ENCODE data around the gene ATOH7. TPM values are rescaled to one million over a fixed set of nuclear protein-coding genes. Genes with fewer than 3 reads are reported as not detected.

The ATOH7 gene
- polyA plus RNA-seq, 1 of the 3 experiments (the other 2 are of a cell fraction) = 0.12 TPM

GRCh38 chr10:68238371-68238770 is 6.5 kb upstream of the ATOH7 start (continued):
- TF ChIP-seq IRF3 (IDR thresholded peaks at IDR 0.05; ENCODE audit: low read depth, low read length) (no peak), TCF12 (IDR thresholded peaks at IDR 0.05) (no peak), CTCF (IDR thresholded peaks at IDR 0.05) (no peak), FOXJ3 (CRISPR knock-in tag; IDR thresholded peaks at IDR 0.05) (no peak), PBX3 (IDR thresholded peaks at IDR 0.05) (no peak), REST (IDR thresholded peaks at IDR 0.05; ENCODE audit: low read depth, low read length) (no peak)

- no peak for DNase-seq
- Histone ChIP-seq H2AFZ (ENCODE audit: low read depth) (no peak overlapping the region), H3K4me2 (no peak overlapping the region), H3K27ac (ENCODE audit: low read depth in 2 of 2, low read length in 1 of 2) (no peak overlapping the region), H3F3A (replicated peaks; ENCODE audit: insufficient read depth) (peaks cover 3% of the 10 kb centered on the region), H3K4me3 (ENCODE audit: low read depth in 2 of 2, low read length in 1 of 2) (no peak overlapping the region), H3K36me3 (replicated peaks in 1 of 2; ENCODE audit: control insufficient read depth in 1 of 2, insufficient read depth in 2 of 2, low read length in 1 of 2) (no peaks in the 10 kb centered on the region), H3K4me1 (ENCODE audit: control insufficient read depth in 1 of 2, insufficient read depth in 2 of 2, low read depth in 1 of 2, low read length in 1 of 2) (no peaks in the 10 kb centered on the region; a peak in 1 of 4 replicates), H3K79me2 (ENCODE audit: insufficient read depth) (no peaks in the 10 kb centered on the region), H3K27me3 (ENCODE audit: insufficient read depth) (no peaks in the 10 kb centered on the region; the same call in 1 of the 2 replicates), H3K9ac (no peak overlapping the region), H3K9me3 (no peaks in the 10 kb centered on the region), H4K20me1 (ENCODE audit: insufficient read depth) (no peaks in the 10 kb centered on the region), H3K9me2 (no peaks in the 10 kb centered on the region)
- WGBS (ENCODE audit: low lambda C conversion rate) = 48% methylated on average over 3 of the region's 3 CpGs
- ChIA-PET POLR2A (no interaction called here), CTCF (interaction anchor here (3.0 kb wide), 1 partner anchor 25 kb away, joined by 12 read pairs; no protein-coding TSS in a partner anchor)
- no peak for TF ChIP-seq FOSL2 (IDR thresholded peaks at IDR 0.05; ENCODE audit: borderline replicate concordance, low read depth)
- TF ChIP-seq JUND (IDR thresholded peaks at IDR 0.05) = no peak
- TF ChIP-seq POLR2AphosphoS5 (IDR thresholded peaks at IDR 0.05; ENCODE audit: low read depth, low read length) = no peak
- no peak for TF ChIP-seq PBX3 (IDR thresholded peaks at IDR 0.05)
- TF ChIP-seq USF1 (IDR thresholded peaks at IDR 0.05; ENCODE audit: borderline replicate concordance, low read depth) = no peak
- no peak for TF ChIP-seq CTCF (IDR thresholded peaks at IDR 0.05)
- TF ChIP-seq REST (IDR thresholded peaks at IDR 0.05; ENCODE audit: low read depth, low read length) = no peak
- TF ChIP-seq YY1 (IDR thresholded peaks at IDR 0.05; ENCODE audit: low read depth) = no peak
- no peak for TF ChIP-seq RFX5 (IDR thresholded peaks at IDR 0.05; ENCODE audit: low read length)
- TF ChIP-seq MEF2A (IDR thresholded peaks at IDR 0.05; ENCODE audit: borderline replicate concordance, low read depth) = no peak
- TF ChIP-seq TEAD4 (IDR thresholded peaks at IDR 0.05; ENCODE audit: borderline replicate concordance, insufficient read depth) = no peak
Observed at GRCh38 chr10:68237173-68237572, 5.3 kb upstream of the ATOH7 start.

All from SK-N-SH (cell line).